Activated naive CD8-positive, alpha-beta T cell treated with anti-CD3 and anti-CD28 coated beads, Interleukin-2, amount 10 ng/mL, durations not matched to agents 7 days and 5 days (primary cell): ENCODE data around the gene BCL11B. TPM values are rescaled to one million over a fixed set of nuclear protein-coding genes. Genes with fewer than 3 reads are reported as not detected.

Experiments used
- ATAC-seq: fragments of 150-1000 bp; cut with Tn5 transposase; one replicate; pipeline ENCODE4 v1.10.0; 2021; ENCODE audit warnings: low read depth, moderate library complexity
- POLR2A ChIA-PET: fragments of 350-600 bp; sonication (Branson Sonifier 250); formaldehyde crosslinking; loops from one replicate; lab custom pipeline; 2021; ENCODE audit warnings: antibody characterized with exemption; lab: Charles Lee
- DNase-seq: peaks from one replicate; pipeline ENCODE4 v3.0.0; 2021
- H3K27ac Mint-ChIP-seq: one replicate; pipeline ENCODE4 v1.8.0; 2022; ENCODE audit warnings: mild to moderate bottlenecking, mixed read lengths
- H3K27me3 Mint-ChIP-seq: one replicate; pipeline ENCODE4 v1.8.0; 2022; ENCODE audit warnings: mild to moderate bottlenecking, moderate library complexity, mixed read lengths
- H3K36me3 Mint-ChIP-seq: one replicate; pipeline ENCODE4 v1.8.0; 2021; ENCODE audit warnings: mild to moderate bottlenecking, mixed read lengths
- H3K4me1 Mint-ChIP-seq: one replicate; pipeline ENCODE4 v1.8.0; 2021; ENCODE audit warnings: mixed read lengths
- H3K4me3 Mint-ChIP-seq: one replicate; pipeline ENCODE4 v1.8.0; 2022; ENCODE audit warnings: mild to moderate bottlenecking, moderate library complexity, mixed read lengths
- H3K9me3 Mint-ChIP-seq: one replicate; pipeline ENCODE4 v1.8.0; 2021; ENCODE audit warnings: mixed read lengths
- total RNA-seq, 2 experiments: library from RNA; stranded (reverse); gene quantifications; one replicate each; pipeline ENCODE4 v1.2.3, GENCODE V29; 2021

BCL11B gene
- total RNA-seq, 2 experiments from 2014 or later, result 99.5 to 104 TPM

DNA sequence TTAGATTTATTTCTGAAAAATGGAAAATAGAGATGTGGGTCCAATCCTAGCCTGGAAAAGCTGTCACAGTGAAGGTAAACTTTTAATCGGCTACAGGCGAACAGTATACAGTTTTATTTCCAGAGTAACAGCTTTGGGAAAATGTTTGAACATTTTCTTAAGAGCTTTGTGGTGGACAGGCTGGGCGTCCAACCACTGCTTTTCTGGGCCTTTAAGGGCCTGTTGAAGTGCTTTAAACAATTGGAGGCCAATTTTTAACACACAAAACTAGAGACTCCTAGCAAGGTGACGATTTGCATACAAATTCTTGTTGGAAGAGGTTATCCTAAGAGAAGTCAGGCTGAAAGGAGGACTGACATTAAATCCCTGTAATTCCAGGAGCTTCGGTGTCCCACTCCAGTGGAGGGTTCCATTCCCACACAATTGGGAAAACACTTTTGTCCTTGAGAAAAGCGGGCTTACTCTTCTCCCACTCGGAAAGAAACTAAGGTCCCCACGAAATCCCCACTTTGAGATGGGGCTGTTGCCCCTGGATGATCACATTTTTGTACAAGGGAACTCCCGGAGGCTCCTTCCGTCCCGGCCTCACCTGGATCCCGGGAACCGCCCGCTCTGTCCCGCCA lies 26.9 kb downstream of the BCL11B start:
- Mint-ChIP-seq H3K4me3 (peak overlapping the region; percentile 85), H3K4me1 (peaks cover 76% of the 10 kb centered on the region), H3K9me3 (no peaks in the 10 kb centered on the region), H3K27me3 (no peaks in the 10 kb centered on the region), H3K27ac (peak overlapping the region; percentile 95), H3K36me3 (peaks cover 28% of the 10 kb centered on the region)
- ATAC-seq (no peak), DNase-seq (peak; percentile 30)
- POLR2A ChIA-PET, result interaction anchor here (0.9 to 23.5 kb wide), 5 partner anchors 9 to 1104 kb away, joined by 3 to 796 read pairs (median 14); partner anchors contain the start of gene BCL11B

- POLR2A ChIA-PET, result interaction anchor here (0.9 to 23.5 kb wide), 5 partner anchors 10 to 1104 kb away, joined by 3 to 796 read pairs (median 14); partner anchors contain the start of gene BCL11B
Observed at GRCh38 chr14:99244367-99244901, 27.6 kb downstream of the BCL11B start.

DNA sequence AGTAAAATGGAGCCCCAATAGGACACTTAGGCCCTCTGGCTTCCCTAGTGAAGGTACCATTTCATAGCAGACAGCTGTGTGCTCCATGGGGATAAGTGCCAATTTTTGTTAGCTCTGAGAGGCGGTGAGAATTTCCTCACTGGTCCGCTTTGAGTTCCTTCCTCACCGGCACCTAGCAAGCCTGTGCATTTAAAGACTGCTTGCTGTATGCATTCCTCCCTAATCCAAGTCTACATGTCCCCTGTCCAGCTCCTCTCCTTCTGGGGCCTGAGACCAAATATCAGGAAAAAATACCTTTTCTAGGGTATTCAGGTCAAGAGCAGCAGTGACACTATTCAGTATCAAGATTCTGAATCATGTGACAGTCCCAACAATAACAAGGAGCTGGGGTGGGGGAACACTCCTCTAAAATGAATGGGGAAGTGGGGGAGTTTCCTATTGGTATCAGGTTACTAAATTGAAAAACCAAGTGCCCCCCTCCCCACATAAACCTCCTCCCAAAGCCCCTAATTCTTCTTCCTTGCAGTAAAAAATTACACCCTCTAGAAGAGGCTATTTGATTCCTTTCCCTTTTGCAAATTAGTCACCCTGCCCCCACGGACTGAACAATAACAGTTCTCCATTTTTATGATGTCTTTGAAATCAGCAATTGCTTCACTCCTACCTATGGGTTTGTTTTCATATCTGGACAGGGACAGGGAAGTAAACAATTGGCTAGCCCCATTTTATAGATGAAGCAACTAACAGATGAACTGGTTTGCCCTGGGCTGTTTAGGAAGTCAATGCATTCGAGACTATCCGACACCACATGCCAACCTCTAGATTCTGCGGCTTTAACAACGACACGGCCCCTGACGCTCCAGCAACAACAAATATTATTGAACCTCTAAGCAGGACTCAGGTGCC lies 28.9 kb downstream of the BCL11B start:
- H3K9me3 Mint-ChIP-seq, result no peaks in the 10 kb centered on the region
- POLR2A ChIA-PET, result interaction anchor here (0.6 to 23.5 kb wide), 10 partner anchors 9 to 1640 kb away, joined by 3 to 796 read pairs (median 5); partner anchors contain the start of gene BCL11B
- H3K4me3 Mint-ChIP-seq, result peak overlapping the region; percentile 85
- H3K27me3 Mint-ChIP-seq, result no peaks in the 10 kb centered on the region
- peaks cover 26% of the 10 kb centered on the region for H3K36me3 Mint-ChIP-seq
- ATAC-seq (peak; percentile 16), DNase-seq (peak; percentile 34)
- H3K27ac Mint-ChIP-seq, result peak overlapping the region; percentile 95
- peaks cover 78% of the 10 kb centered on the region for H3K4me1 Mint-ChIP-seq

More at GRCh38 chr14:99244367-99244901, 27.6 kb downstream of the BCL11B start:
- DNase-seq (peak; percentile 10), ATAC-seq (no peak)
- Mint-ChIP-seq H3K9me3 (no peaks in the 10 kb centered on the region), H3K4me1 (peaks cover 77% of the 10 kb centered on the region), H3K27ac (peak overlapping the region; percentile 95), H3K27me3 (no peaks in the 10 kb centered on the region), H3K4me3 (peak overlapping the region; percentile 85), H3K36me3 (peaks cover 29% of the 10 kb centered on the region)

- no peaks in the 10 kb centered on the region for H3K27me3 Mint-ChIP-seq
- ATAC-seq (no peak), DNase-seq (peak; percentile 40)
- no peaks in the 10 kb centered on the region for H3K9me3 Mint-ChIP-seq
- H3K36me3 Mint-ChIP-seq, result peaks cover 25% of the 10 kb centered on the region
- peak overlapping the region; percentile 85 for H3K4me3 Mint-ChIP-seq
- POLR2A ChIA-PET, result interaction anchor here (0.8 to 23.5 kb wide), 11 partner anchors 8 to 54 kb away, joined by 3 to 796 read pairs (median 5); partner anchors contain the start of gene BCL11B
- peaks cover 78% of the 10 kb centered on the region for H3K4me1 Mint-ChIP-seq
- H3K27ac Mint-ChIP-seq, result peak overlapping the region; percentile 95
Observed at GRCh38 chr14:99242238-99242637, 29.8 kb downstream of the BCL11B start.

GRCh38 chr14:99241325-99242010 lies 30.5 kb downstream of the BCL11B start:
- H3K27me3 Mint-ChIP-seq, result no peaks in the 10 kb centered on the region
- DNase-seq (no peak), ATAC-seq (peak; percentile 8)
- peak overlapping the region; percentile 85 for H3K4me3 Mint-ChIP-seq
- H3K36me3 Mint-ChIP-seq, result peaks cover 24% of the 10 kb centered on the region
- H3K9me3 Mint-ChIP-seq, result no peaks in the 10 kb centered on the region
- peak overlapping the region; percentile 95 for H3K27ac Mint-ChIP-seq
- H3K4me1 Mint-ChIP-seq, result peaks cover 78% of the 10 kb centered on the region
- POLR2A ChIA-PET, result interaction anchor here (0.7 to 23.5 kb wide), 13 partner anchors 8 to 1055 kb away, joined by 3 to 796 read pairs (median 5); partner anchors contain the start of gene BCL11B

DNA sequence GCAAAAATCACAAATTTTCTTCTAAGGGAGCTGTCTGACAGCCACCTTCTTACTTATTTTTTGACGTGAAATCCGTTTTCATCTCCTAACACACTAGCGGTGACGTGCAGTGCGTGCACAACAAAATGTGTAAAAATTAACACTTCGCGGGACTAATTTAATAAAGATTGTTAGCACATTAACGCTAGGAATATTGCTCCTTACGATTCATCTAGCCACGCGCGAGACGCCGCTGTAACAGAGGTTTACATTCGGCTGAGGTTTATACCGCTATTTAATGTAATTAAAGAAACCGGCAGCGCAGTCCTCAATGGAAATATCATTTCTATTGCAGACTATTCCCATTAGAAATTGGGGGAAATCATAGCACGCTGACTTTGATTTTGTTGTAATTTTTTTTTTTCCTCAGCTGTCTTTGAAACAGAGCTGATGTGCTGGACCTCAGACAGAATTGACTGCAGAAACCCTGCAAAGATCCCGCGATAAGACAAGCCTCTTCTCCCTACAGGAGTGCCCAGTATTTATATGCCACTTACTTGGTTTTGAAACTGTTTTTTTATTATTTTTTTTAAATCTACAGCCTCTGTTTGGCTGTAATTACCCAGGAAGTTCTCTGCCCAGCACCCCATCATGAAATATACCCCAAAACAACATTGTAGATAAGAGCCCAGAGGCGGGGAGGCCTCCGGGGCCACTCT lies 31.2 kb downstream of the BCL11B start:
- Mint-ChIP-seq H3K27me3 (no peaks in the 10 kb centered on the region), H3K36me3 (peaks cover 24% of the 10 kb centered on the region), H3K4me1 (peaks cover 85% of the 10 kb centered on the region), H3K27ac (peak overlapping the region; percentile 95), H3K4me3 (peak overlapping the region; percentile 85), H3K9me3 (no peaks in the 10 kb centered on the region)
- ATAC-seq (peak; percentile 19), DNase-seq (no peak)
- POLR2A ChIA-PET, result interaction anchor here (0.7 to 23.5 kb wide), 11 partner anchors 10 to 1055 kb away, joined by 3 to 796 read pairs (median 5); partner anchors contain the start of gene BCL11B

GRCh38 chr14:99239661-99240092 lies 32.3 kb downstream of the BCL11B start:
- peak overlapping the region; percentile 95 for H3K27ac Mint-ChIP-seq
- H3K9me3 Mint-ChIP-seq, result no peaks in the 10 kb centered on the region
- no peaks in the 10 kb centered on the region for H3K27me3 Mint-ChIP-seq
- peak overlapping the region; percentile 85 for H3K4me3 Mint-ChIP-seq
- POLR2A ChIA-PET, result interaction anchor here (0.5 to 23.5 kb wide), 6 partner anchors 9 to 52 kb away, joined by 3 to 796 read pairs (median 14); partner anchors contain the start of gene BCL11B
- no peak for DNase-seq
- peaks cover 90% of the 10 kb centered on the region for H3K4me1 Mint-ChIP-seq
- peaks cover 24% of the 10 kb centered on the region for H3K36me3 Mint-ChIP-seq
- ATAC-seq, result no peak

GRCh38 chr14:99238216-99238615 lies 33.8 kb downstream of the BCL11B start:
- Mint-ChIP-seq H3K4me1 (peaks cover 93% of the 10 kb centered on the region), H3K36me3 (peaks cover 22% of the 10 kb centered on the region), H3K9me3 (no peaks in the 10 kb centered on the region), H3K27me3 (no peaks in the 10 kb centered on the region), H3K4me3 (peak overlapping the region; percentile 85), H3K27ac (peak overlapping the region; percentile 95)
- ATAC-seq (no peak), DNase-seq (no peak)
- POLR2A ChIA-PET, result interaction anchor here (1.2 to 23.5 kb wide), 6 partner anchors 9 to 29 kb away, joined by 6 to 796 read pairs (median 10); partner anchors contain the start of gene BCL11B

GRCh38 chr14:99237288-99237687 lies 34.7 kb downstream of the BCL11B start:
- POLR2A ChIA-PET, result interaction anchor here (1.0 to 23.5 kb wide), 10 partner anchors 10 to 244 kb away, joined by 4 to 796 read pairs (median 7); partner anchors contain the start of genes BCL11B, CCNK and SETD3
- peak overlapping the region; percentile 85 for H3K4me3 Mint-ChIP-seq
- no peaks in the 10 kb centered on the region for H3K9me3 Mint-ChIP-seq
- H3K36me3 Mint-ChIP-seq, result peaks cover 24% of the 10 kb centered on the region
- ATAC-seq (no peak), DNase-seq (no peak)
- peak overlapping the region; percentile 95 for H3K27ac Mint-ChIP-seq
- no peaks in the 10 kb centered on the region for H3K27me3 Mint-ChIP-seq
- H3K4me1 Mint-ChIP-seq, result peaks cover 94% of the 10 kb centered on the region

GRCh38 chr14:99236386-99237138 lies 35.4 kb downstream of the BCL11B start:
- Mint-ChIP-seq H3K36me3 (peaks cover 27% of the 10 kb centered on the region), H3K9me3 (no peaks in the 10 kb centered on the region), H3K27ac (peak overlapping the region; percentile 95), H3K4me1 (peaks cover 91% of the 10 kb centered on the region), H3K27me3 (no peaks in the 10 kb centered on the region), H3K4me3 (peak overlapping the region; percentile 85)
- ATAC-seq (no peak), DNase-seq (no peak)
- POLR2A ChIA-PET, result interaction anchor here (1.0 to 23.5 kb wide), 11 partner anchors 11 to 244 kb away, joined by 3 to 796 read pairs (median 6); partner anchors contain the start of genes BCL11B, CCNK and SETD3
